ENCODE results near the gene PAK5.

DNA sequence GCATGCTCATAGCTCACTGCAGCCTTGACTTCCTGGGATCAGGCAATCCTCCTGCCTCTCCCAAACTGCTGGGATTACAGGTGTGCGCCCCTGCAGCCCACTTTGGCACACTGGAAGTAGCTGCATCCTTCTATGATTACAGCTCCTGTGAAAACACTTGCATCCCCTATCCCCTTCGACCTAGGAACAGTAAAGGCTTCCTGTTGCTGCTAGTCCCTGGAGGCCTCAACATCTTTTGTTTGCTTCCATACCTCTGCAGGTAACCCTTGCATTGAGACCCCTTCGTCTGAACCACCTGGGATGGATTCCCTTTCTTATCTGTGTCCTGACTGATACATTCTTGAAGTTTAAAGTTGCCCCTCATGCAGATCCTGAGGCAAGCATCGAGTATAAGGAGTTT is 152.4 kb downstream of the PAK5 start:
- TF ChIP-seq, protein P1, sequence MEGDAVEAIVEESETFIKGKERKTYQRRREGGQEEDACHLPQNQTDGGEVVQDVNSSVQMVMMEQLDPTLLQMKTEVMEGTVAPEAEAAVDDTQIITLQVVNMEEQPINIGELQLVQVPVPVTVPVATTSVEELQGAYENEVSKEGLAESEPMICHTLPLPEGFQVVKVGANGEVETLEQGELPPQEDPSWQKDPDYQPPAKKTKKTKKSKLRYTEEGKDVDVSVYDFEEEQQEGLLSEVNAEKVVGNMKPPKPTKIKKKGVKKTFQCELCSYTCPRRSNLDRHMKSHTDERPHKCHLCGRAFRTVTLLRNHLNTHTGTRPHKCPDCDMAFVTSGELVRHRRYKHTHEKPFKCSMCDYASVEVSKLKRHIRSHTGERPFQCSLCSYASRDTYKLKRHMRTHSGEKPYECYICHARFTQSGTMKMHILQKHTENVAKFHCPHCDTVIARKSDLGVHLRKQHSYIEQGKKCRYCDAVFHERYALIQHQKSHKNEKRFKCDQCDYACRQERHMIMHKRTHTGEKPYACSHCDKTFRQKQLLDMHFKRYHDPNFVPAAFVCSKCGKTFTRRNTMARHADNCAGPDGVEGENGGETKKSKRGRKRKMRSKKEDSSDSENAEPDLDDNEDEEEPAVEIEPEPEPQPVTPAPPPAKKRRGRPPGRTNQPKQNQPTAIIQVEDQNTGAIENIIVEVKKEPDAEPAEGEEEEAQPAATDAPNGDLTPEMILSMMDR (IDR thresholded peaks at IDR 0.05), result no peak
- TF ChIP-seq POLR2AphosphoS5 (IDR thresholded peaks at IDR 0.05) (no peak), POLR2A (IDR thresholded peaks at IDR 0.05) (no peak), EP300 (IDR thresholded peaks at IDR 0.05; ENCODE audit: low read depth) (no peak)
